Adipose tissue (tissue), 3 donors: ENCODE results near the gene FOXL2. TPM values are rescaled to one million over a fixed set of nuclear protein-coding genes. Genes with fewer than 3 reads are reported as not detected.

Source experiments
- H3K27ac ChIP-seq: one replicate; pipeline ENCODE4 v1.5.1; 2013; ENCODE audit warnings: low read depth, low read length
- WGBS, 3 donors: extraction: QIAGEN DNeasy Blood & Tissue Kit; methylation state at CpG; one replicate each; pipeline ENCODE4 v1.1.7; 2013; 5-methylcytosine and 5-hydroxymethylcytosine counted together
- polyA plus RNA-seq, 3 donors: library from polyadenylated mRNA; stranded (reverse); fragments of 200-250 nt; gene quantifications; one replicate each; pipeline ENCODE4 v1.2.3, GENCODE V29; 2013
- donor health status: healthy with polysubstance abuse.
- donor health status: Bipolar disorder and iron deficiency.
- donor health status: healthy.

FOXL2 gene
- polyA plus RNA-seq, 3 donors = 0.01 TPM; not detected in 2

DNA sequence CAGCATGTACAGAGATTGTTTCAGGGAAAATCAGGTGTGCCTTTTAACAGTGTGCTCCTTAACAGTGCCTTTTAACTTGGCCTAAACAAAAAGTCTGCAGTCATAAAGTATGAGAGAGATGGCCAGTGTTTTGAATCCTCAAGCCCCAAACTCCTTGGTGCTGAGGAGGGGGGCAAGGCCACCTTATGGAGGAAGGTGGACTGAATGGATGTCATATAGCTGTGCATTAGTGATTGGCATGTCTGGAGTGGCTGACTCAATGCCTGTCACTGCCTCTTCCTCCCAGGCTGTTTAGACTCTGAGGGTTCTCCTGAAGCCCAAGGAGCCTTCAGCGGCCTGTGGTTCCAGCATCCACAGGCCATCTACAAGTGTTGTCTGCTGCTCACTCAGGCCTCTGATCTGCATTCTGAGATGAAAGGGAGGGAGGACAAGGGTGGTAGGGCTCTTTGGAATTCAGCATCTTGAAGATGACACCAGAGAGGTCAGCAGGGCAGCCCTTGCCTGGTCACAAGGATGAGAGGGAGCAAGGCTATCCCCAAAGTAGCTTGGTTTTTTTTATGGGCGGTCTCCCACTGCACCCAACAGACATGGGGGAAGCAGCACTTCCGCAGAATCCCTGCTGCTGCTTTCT lies 1.5 kb upstream of the FOXL2 start:
- no peak overlapping the region for H3K27ac ChIP-seq
- 79 to 86% (median 80%) methylated on average over 3 of the region's 3 CpGs for WGBS, 3 donors

GRCh38 chr3:138947495-138948121 lies 671 bp upstream of the FOXL2 start:
- H3K27ac ChIP-seq = no peak overlapping the region
- WGBS, 3 donors = 29 to 33% (median 30%) methylated on average over 21 of the region's 21 CpGs

GRCh38 chr3:138945709-138946662 lies 951 bp downstream of the FOXL2 start:
- 1 to 2% (median 2%) methylated on average over 76 to 120 of the region's 120 CpGs for WGBS, 3 donors
- no peak overlapping the region for H3K27ac ChIP-seq

- WGBS, 3 donors = 3 to 4% (median 3%) methylated on average over 76 to 80 of the region's 80 CpGs
- H3K27ac ChIP-seq = no peak overlapping the region
These were observed 1.8 kb downstream of the FOXL2 start for GRCh38 chr3:138944929-138945708.

DNA sequence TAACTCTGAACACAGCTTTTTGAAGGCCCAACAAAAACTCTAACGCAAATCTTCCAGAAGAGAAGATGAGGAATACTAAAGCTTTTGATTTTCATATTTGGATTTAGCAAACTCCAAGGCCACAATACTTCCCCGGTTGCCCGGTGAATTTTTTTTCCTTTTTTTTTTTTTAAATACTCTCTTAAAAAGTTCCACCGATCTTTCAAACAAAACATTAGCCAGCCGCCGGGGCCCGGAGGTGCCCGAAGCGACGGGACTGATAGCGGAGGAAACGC lies 2.3 kb downstream of the FOXL2 start:
- whole genome bisulfite sequencing, 3 donors = 9 to 11% (median 10%) methylated on average over 12 of the region's 12 CpGs
- H3K27ac ChIP-seq = no peak overlapping the region

DNA sequence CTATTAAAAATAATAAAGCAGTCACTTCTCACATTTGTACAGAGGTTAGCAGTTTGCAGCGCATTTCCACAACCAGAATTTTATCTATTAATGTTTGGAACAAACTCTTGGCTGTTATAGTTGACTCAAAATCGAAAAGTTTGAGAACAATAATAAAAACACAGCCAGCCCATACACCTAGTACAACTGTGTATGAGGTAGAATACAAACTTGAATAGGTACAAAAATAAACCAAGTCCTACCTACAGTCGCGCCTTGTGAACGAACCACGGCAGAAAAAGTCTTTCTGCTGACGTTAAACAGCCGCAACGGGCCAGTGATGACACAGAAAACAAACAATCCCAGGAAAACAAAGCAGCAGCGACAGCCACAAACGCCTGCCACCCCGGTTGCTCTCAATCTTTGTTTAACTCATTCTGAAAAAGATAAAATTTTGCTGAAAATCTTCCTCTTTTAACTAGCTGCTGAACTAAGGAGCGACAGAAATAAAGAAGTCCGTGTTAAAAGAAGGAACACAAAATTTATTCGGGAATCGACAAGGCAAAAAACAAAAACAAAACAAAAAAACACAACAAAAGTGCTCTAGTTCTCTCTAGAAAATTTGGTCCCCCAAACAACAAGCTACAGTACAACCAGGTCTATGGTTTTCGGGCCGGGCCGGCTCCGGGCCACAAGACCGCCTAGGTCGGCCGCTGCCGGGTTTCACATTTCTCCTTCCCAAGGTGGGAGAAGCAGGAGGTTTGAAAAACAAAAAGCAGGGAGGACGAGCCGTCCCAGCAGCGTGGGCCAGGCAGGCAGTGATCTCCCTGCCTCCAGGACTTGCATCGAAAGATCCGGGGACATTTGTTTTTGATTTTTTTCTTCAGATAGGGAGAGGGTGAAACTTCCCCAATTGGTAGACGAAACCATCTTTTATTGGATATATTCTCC lies 2.9 kb downstream of the FOXL2 start:
- no peak overlapping the region for H3K27ac ChIP-seq
- 13 to 21% (median 17%) methylated on average over 30 of the region's 30 CpGs for WGBS, 3 donors

DNA sequence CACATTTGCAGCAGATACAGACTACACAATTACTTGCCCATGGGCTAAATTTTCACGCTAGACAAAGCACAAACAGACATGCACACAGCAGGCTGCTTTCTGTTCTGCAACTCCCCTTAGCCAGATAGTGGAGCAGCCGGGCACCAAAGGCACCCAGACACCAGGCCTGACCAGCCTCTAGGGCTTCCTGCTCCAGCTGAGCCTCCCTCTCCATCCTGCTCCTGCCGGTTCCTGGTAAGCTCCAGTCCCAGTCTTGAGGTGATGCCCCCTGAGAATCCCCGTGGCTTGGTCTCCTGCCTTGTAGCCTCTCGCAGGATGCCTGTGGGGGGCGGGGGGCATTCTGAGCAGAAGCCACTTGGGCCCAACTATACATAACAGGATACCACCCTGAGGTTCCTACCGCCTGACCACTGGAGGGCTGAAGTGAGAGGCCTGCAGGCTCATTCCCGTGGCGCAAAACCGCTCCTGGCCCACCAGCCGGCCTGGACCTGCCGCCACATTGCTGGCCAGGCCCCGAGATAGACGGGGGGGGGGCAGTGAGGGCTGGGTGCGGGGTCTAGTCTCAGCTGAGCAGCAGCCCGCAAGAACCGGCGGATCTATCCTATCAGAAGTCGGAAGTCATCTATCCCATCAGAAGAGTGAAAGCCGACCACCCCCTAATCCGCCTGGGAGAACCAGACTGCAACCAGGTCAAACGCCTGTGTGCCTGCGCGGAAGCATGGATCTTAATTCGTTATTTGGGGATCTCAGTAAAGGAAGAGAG lies 3.9 kb downstream of the FOXL2 start:
- H3K27ac ChIP-seq = no peak overlapping the region
- 18 to 30% (median 20%) methylated on average over 25 of the region's 25 CpGs for WGBS, 3 donors

GRCh38 chr3:138942271-138942670 lies 4.7 kb downstream of the FOXL2 start:
- H3K27ac ChIP-seq = no peak overlapping the region
- WGBS, 3 donors = 75 to 82% (median 77%) methylated on average over 4 of the region's 4 CpGs

DNA sequence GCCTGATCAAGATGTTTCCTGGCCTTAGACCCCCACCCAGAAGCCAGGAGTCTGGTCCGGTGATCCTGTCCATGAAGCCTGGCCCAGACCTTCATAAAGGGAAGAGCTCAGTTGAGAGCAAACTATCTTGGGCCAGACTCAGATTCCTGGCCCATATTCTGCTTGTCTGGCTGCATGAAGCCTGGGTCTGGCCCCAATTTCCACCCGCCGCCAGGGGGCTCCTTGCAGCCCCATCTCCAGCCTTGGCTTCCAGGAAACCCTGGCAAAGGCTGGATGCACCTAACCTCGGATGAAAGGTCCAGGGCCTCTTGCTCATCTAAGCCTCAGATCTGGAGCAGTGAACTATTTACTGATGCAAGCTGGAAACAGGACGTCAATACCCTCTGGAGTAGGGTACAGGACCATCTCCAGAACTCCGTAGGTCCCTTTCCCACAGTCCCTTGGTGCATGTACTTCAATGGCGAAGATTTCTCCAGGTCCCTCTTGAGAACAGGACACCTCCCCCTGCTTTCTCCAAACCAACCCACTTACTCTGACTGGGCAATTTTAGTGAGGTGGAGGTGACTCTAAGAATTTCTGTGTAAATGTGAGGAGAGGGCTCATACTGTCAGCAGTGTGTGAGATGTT lies 5.6 kb downstream of the FOXL2 start:
- WGBS, 3 donors = 47 to 58% (median 57%) methylated on average over 7 of the region's 7 CpGs
- no peak overlapping the region for H3K27ac ChIP-seq

- H3K27ac ChIP-seq = no peak overlapping the region
- WGBS, 3 donors = 62 to 76% (median 66%) methylated on average over 6 of the region's 6 CpGs
These were observed 6.5 kb downstream of the FOXL2 start for GRCh38 chr3:138940446-138940845.

GRCh38 chr3:138939561-138940241 lies 7.2 kb downstream of the FOXL2 start:
- 5 to 8% (median 6%) methylated on average over 51 to 52 of the region's 52 CpGs for WGBS, 3 donors
- H3K27ac ChIP-seq = no peak overlapping the region

DNA sequence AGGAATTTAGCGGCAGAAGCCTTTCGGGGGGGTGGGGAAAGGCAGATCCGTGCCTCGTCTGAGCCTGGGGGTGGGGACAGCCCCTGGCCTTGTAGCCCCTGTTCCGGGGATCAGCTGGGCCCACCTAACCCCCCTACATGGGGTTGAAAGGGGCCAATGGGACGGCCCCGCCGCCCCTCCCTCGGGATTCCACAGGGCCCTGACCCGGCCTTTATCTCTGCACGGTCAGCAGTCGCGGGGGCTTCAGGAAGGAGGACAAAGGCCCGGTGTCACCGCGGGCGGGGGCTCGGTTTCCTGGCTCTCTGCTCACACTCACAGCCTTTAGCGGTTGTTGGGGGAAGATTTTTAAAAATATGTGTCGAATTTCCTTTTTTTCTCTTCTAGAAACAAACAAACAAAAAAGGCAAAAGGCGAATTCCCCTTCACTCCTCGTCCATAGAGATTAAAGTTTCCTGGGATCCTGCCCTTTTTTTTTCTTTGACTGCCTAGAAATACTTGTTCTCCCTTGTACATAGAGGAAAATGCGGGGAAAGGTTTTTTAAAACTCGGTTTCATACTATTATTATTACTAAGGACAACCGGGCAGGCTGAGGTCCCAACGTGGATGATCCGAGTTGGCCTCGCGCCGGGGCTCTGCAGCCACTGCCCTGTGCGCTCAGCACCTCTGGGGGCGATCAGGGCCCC lies 7.9 kb downstream of the FOXL2 start:
- WGBS, 3 donors = 6 to 7% (median 7%) methylated on average over 32 of the region's 32 CpGs
- H3K27ac ChIP-seq = no peak overlapping the region

DNA sequence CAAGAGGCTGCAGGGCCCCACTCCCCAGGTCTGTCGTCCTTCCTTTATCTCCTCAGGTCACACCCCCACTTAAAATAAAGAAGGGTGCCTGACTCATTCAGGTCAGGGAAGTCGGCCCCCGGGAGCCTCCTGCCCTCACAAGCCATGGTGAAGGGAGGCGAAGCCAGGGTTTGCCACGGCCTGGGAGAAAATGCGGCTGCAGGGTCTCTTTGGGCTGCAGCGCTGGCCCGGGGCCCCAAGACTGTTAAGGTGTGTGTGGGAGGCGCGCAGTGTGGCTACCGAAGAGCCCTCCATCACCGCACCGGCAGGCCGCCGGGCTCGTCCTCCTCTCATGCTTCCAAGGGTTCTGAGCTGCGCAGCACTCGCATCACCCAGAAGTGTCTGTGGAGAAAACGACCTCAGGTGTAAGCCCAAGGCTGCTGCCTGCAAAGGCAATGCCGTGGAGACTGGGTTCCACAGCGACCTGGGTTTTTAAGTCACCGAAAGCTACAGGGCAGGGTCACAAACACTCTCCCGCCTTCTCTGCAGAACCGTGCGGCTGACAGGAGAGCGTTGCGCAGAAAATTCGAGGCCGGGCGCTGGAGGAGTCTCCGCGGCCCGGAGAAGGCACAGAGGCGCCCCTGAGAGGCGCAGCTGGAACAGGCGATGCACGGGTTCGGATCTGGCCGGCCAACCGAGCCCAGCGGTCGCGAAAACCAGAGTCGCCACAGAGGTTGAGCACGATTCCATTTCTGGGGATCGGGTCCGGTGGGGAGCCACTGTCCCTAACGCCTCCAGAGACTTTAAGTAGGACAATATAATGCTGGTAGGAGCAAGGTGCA lies 8.7 kb downstream of the FOXL2 start:
- WGBS, 3 donors = 3 to 5% (median 5%) methylated on average over 48 of the region's 48 CpGs
- no peak overlapping the region for H3K27ac ChIP-seq

DNA sequence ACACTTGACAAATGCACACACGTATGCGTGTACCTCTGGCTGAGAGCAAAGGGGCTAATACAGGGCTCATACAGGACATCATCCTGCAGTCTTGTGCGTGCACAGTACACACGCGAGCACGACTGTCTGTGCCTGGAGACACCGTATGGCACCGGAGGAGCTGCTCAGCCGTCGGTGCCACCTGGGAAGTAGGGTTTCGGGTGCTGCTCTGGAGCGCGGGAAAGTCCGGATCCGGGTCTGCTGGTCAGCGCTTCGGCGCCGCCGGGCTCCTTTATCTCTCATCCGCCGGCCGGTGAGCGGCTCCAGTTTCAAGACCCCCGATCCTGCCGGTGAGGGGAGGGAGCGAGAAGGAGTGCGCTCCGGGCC lies 9.3 kb downstream of the FOXL2 start:
- WGBS, 3 donors = 3 to 4% (median 3%) methylated on average over 27 to 29 of the region's 29 CpGs
- no peak overlapping the region for H3K27ac ChIP-seq
